ENCODE data around the gene FNDC10. TPM values are rescaled to one million over a fixed set of nuclear protein-coding genes. Genes with fewer than 3 reads are reported as not detected.

FNDC10 gene
- total RNA-seq, 1 experiment from 2014 or later, result 8.4 TPM

DNA sequence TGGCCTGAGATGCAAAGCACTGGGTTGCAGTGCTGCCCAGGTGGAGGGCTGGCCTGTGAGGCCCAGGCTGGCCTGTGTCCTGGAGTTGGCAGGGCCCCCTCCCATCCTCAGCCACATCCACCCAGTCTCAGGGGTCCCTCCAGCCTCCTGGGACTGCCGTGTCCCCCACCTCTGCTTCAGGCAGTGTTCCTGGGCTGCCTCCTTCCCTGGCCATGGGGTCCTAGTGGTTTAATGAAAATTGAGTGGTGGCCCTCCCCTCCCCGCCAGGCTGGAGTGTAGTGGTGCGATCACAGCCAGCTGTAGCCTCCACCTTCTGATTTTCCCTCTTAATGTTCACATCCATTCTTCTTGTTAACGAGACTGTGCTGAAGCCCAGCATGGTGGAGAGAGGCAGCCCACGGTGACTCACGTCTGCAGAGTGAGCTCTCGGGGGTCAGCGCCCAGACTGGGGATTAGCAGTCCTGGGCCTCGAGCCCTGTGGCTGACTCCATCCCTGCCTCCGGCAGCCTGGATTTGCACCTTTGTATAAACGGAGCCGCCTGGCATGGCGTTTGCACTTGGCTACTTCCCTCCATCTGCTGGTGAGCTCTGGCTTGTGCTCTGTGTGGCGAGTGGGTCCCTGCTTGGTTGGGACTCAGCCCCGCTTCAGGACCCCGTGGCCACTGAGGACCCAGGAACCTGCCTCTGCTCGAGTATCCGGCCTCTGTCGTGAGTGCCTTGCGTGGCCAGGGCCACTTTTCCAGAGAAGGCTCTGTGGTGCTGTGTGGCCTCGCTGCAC is 22.3 kb upstream of the FNDC10 start:
- peaks cover 6 to 26% of the 10 kb centered on the region in 2 experiments for H3K4me1 ChIP-seq (ENCODE audit: control insufficient read depth in 1 of 2, insufficient read depth in 2 of 2, low read length in 2 of 2)
- no peaks in the 10 kb centered on the region for H4K20me1 ChIP-seq (ENCODE audit: insufficient read depth)
- TF ChIP-seq TCF7L2 (IDR thresholded peaks at IDR 0.05; ENCODE audit: borderline replicate concordance, extremely low read depth, insufficient read depth, insufficient read length) (no peak), ZFX (IDR thresholded peaks at IDR 0.05) (no peak)
- TF ChIP-seq, protein P1, sequence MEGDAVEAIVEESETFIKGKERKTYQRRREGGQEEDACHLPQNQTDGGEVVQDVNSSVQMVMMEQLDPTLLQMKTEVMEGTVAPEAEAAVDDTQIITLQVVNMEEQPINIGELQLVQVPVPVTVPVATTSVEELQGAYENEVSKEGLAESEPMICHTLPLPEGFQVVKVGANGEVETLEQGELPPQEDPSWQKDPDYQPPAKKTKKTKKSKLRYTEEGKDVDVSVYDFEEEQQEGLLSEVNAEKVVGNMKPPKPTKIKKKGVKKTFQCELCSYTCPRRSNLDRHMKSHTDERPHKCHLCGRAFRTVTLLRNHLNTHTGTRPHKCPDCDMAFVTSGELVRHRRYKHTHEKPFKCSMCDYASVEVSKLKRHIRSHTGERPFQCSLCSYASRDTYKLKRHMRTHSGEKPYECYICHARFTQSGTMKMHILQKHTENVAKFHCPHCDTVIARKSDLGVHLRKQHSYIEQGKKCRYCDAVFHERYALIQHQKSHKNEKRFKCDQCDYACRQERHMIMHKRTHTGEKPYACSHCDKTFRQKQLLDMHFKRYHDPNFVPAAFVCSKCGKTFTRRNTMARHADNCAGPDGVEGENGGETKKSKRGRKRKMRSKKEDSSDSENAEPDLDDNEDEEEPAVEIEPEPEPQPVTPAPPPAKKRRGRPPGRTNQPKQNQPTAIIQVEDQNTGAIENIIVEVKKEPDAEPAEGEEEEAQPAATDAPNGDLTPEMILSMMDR (IDR thresholded peaks at IDR 0.05 in 2 of 3, conservative IDR thresholded peaks at IDR 0.05 in 1 of 3; ENCODE audit: borderline replicate concordance in 1 of 3, insufficient read depth in 1 of 3, low read depth in 2 of 3, low read length in 2 of 3), result no peak
- H3K27ac ChIP-seq (ENCODE audit: low read depth, low read length), result no peak overlapping the region
- DNase-seq (ENCODE audit: low read depth, low spot score) (no peak), ATAC-seq (no peak)
- H3K9me3 ChIP-seq (ENCODE audit: control insufficient read depth in 1 of 2, insufficient read depth in 1 of 2, low read depth in 1 of 2, low read length in 2 of 2), result no peaks in the 10 kb centered on the region
- H2AFZ ChIP-seq (ENCODE audit: low read depth, low read length, poor library complexity, severe bottlenecking), result no peak overlapping the region
- BruUV-seq (replicated peaks), result no TSS peak
- no peak overlapping the region for H3K4me3 ChIP-seq (replicated peaks in 1 of 2; ENCODE audit: low read depth in 1 of 2, low read length in 2 of 2)
- no peak overlapping the region for H3K4me2 ChIP-seq (ENCODE audit: low read length)
- intact Hi-C loops (cut with micrococcal nuclease), result no loop called here
- CTCF ChIA-PET, result no interaction called here
- POLR2A ChIA-PET, result no interaction called here
- no peaks in the 10 kb centered on the region for H3K9me2 ChIP-seq (ENCODE audit: insufficient read depth)
- H3K27me3 ChIP-seq (ENCODE audit: insufficient read depth, low read length), result no peaks in the 10 kb centered on the region
- RAD21 ChIA-PET (ENCODE audit: low non-redundant PET in 1 of 2, low total read pairs in 2 of 2, uncharacterized antibody in 2 of 2, unreplicated experiment in 2 of 2), result no interaction called here
- peaks cover 0 to 3% of the 10 kb centered on the region in 2 experiments; a peak in 1 of 4 replicates for H3K36me3 ChIP-seq (ENCODE audit: control insufficient read depth in 1 of 2, insufficient read depth in 2 of 2, low read length in 2 of 2)
- peaks cover 3% of the 10 kb centered on the region; the same call in 1 of the 2 replicates for H3K79me2 ChIP-seq (ENCODE audit: insufficient read depth, low read length)
- H3K9ac ChIP-seq (ENCODE audit: low read length), result no peak overlapping the region

DNA sequence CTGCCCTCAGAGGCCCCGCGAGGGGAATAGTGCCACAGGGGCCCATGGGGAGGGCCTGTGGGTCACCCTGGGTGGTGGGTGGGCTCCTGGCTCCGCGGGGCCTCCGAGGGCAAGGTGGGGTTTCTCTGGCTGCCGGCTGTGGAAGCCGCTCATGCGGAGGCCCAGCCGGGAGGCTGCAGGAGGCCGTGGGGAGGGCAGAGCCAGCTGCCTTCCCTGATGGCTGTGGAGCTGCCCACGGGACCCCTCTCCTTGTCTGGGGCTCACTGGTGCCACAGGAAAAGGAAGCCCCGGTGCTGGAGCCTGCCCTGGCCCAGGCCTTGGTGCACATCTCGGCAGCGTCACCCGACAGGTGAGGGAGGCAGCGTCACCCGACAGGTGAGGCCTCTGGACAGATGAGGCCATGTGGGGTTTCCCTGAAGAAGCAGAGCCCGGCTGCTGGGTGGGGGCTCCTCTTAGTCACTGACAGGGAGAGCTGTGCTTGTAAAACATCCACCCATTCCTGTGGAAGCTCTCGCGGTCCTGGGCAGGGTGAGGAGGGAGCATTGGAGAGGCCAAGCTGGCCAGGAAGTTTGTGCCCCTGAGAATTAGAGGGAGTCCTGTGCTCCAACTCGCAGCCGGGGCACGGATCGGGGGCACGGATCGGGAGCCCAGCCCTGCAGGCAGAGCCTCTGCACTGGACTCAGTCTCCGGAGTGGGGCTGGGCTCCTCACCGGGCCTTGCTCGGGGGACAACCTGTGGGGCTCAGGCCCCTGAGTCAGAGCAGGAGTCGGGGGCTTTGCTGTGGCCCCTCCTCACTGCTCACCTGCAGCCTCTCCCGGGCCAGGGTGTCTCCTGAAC is 21.5 kb upstream of the FNDC10 start:
- H3K27me3 ChIP-seq (ENCODE audit: insufficient read depth, low read length), result no peaks in the 10 kb centered on the region
- H3K4me3 ChIP-seq (replicated peaks in 1 of 2; ENCODE audit: low read depth in 1 of 2, low read length in 2 of 2), result no peak overlapping the region
- no peak for TF ChIP-seq TCF7L2 (IDR thresholded peaks at IDR 0.05; ENCODE audit: borderline replicate concordance, extremely low read depth, insufficient read depth, insufficient read length)
- no peak for TF ChIP-seq JUND (IDR thresholded peaks at IDR 0.05)
- TF ChIP-seq POLR2AphosphoS5 (IDR thresholded peaks at IDR 0.05; ENCODE audit: low read depth, low read length), result no peak
- no peak for TF ChIP-seq ZFX (IDR thresholded peaks at IDR 0.05)
- TF ChIP-seq SP1 (IDR thresholded peaks at IDR 0.05; ENCODE audit: low read depth), result no peak
- no peak for TF ChIP-seq YY1 (IDR thresholded peaks at IDR 0.05; ENCODE audit: extremely low read depth, insufficient replicate concordance, low read depth, low read length)
- TF ChIP-seq, protein P1 (IDR thresholded peaks at IDR 0.05 in 2 of 3, conservative IDR thresholded peaks at IDR 0.05 in 1 of 3; ENCODE audit: borderline replicate concordance in 1 of 3, insufficient read depth in 1 of 3, low read depth in 2 of 3, low read length in 2 of 3), result no peak
- ChIA-PET RAD21 (ENCODE audit: low non-redundant PET in 1 of 2, low total read pairs in 2 of 2, uncharacterized antibody in 2 of 2, unreplicated experiment in 2 of 2) (no interaction called here), POLR2A (no interaction called here), CTCF (no interaction called here)
- intact Hi-C loops (cut with micrococcal nuclease), result no loop called here
- peaks cover 7 to 26% of the 10 kb centered on the region in 2 experiments; a peak in 2 of 4 replicates for H3K4me1 ChIP-seq (ENCODE audit: control insufficient read depth in 1 of 2, insufficient read depth in 2 of 2, low read length in 2 of 2)
- no peak overlapping the region for H3K27ac ChIP-seq (ENCODE audit: low read depth, low read length)
- no TSS peak for BruUV-seq (replicated peaks)
- H2AFZ ChIP-seq (ENCODE audit: low read depth, low read length, poor library complexity, severe bottlenecking), result no peak overlapping the region
- DNase-seq (ENCODE audit: low read depth, low spot score) (no peak), ATAC-seq (no peak)
- no peaks in the 10 kb centered on the region for H4K20me1 ChIP-seq (ENCODE audit: insufficient read depth)
- H3K9me3 ChIP-seq (ENCODE audit: control insufficient read depth in 1 of 2, insufficient read depth in 1 of 2, low read depth in 1 of 2, low read length in 2 of 2), result no peaks in the 10 kb centered on the region
- no peaks in the 10 kb centered on the region; the same call in 1 of the 2 replicates for H3K79me2 ChIP-seq (ENCODE audit: insufficient read depth, low read length)
- no peak overlapping the region for H3K9ac ChIP-seq (ENCODE audit: low read length)
- peaks cover 0 to 3% of the 10 kb centered on the region in 2 experiments; a peak in 1 of 4 replicates for H3K36me3 ChIP-seq (ENCODE audit: control insufficient read depth in 1 of 2, insufficient read depth in 2 of 2, low read length in 2 of 2)
- no peaks in the 10 kb centered on the region for H3K9me2 ChIP-seq (ENCODE audit: insufficient read depth)
- H3K4me2 ChIP-seq (ENCODE audit: low read length), result no peak overlapping the region

Data from HCT116 (cell line).